ENCODE data around the gene CRTC1. TPM values are rescaled to one million over a fixed set of nuclear protein-coding genes. Genes with fewer than 3 reads are reported as not detected.

CRTC1 gene
- total RNA-seq, 1 donor from 2014 or later = 28.8 TPM

DNA sequence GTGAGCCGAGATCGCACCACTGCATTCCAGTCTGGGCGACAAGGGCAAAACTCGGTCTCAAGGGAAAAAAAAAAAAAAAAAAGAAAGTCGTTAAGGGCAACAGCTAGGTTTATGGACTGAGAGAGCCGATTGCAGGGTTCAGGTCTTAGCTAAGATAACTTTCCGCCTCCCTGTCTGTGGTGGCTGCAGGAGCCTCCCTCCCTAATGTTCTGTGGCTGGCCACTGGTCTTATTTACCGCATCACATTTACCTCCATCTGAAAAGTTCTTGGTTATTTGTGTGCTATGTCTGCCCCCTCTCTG is 722 bp upstream of the CRTC1 start:
- peaks cover 4% of the 10 kb centered on the region for H3K4me1 Mint-ChIP-seq (ENCODE audit: low read depth, unreplicated experiment)
- H3K36me3 Mint-ChIP-seq (ENCODE audit: unreplicated experiment) = no peaks in the 10 kb centered on the region
- TF ChIP-seq, protein P1, sequence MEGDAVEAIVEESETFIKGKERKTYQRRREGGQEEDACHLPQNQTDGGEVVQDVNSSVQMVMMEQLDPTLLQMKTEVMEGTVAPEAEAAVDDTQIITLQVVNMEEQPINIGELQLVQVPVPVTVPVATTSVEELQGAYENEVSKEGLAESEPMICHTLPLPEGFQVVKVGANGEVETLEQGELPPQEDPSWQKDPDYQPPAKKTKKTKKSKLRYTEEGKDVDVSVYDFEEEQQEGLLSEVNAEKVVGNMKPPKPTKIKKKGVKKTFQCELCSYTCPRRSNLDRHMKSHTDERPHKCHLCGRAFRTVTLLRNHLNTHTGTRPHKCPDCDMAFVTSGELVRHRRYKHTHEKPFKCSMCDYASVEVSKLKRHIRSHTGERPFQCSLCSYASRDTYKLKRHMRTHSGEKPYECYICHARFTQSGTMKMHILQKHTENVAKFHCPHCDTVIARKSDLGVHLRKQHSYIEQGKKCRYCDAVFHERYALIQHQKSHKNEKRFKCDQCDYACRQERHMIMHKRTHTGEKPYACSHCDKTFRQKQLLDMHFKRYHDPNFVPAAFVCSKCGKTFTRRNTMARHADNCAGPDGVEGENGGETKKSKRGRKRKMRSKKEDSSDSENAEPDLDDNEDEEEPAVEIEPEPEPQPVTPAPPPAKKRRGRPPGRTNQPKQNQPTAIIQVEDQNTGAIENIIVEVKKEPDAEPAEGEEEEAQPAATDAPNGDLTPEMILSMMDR (IDR thresholded peaks at IDR 0.05; ENCODE audit: partially characterized antibody, unreplicated experiment) = no peak
- no peak for DNase-seq
- peaks cover 3% of the 10 kb centered on the region for H3K27me3 Mint-ChIP-seq (ENCODE audit: unreplicated experiment)
- H3K4me3 Mint-ChIP-seq (ENCODE audit: unreplicated experiment) = peak overlapping the region; percentile 78
- H3K9me3 Mint-ChIP-seq (ENCODE audit: unreplicated experiment) = peaks cover 8% of the 10 kb centered on the region
- H3K27ac Mint-ChIP-seq (ENCODE audit: unreplicated experiment) = peak overlapping the region; percentile 83

DNA sequence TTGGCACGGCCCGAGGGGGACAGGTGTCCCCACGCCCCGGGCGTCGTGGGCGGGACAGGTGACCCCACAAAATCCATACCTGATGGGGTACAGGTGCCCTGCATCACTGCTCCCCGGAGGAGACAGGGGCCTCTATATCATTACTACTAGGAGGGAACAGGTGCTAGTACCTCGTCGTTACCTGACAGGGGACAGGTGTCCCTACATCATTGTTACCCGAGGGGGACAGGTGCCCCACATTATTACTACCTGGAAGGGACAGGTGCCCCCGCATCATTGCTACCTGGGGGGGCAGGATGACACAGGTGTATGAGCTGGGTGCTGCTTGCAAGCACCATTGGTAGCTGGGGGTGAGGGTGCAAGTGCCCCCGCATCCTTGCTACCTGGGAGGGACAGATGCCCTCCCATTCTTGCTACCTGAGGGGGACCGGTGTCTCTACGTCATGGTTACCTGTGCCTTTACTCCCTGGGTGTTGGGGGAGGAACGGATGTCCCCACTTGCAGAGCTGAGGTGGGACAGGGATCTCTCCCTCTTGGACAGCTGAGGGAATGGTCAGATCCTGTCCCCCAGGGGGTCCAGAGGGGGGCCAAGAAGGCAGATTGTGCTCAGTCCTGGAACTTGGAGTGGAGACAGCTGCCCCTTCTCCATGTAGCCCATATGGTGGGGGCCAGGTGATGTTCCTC is 620 bp downstream of the CRTC1 start:
- H3K36me3 Mint-ChIP-seq (ENCODE audit: unreplicated experiment) = no peaks in the 10 kb centered on the region
- TF ChIP-seq, protein P1 (IDR thresholded peaks at IDR 0.05; ENCODE audit: partially characterized antibody, unreplicated experiment) = no peak
- peaks cover 3% of the 10 kb centered on the region for H3K27me3 Mint-ChIP-seq (ENCODE audit: unreplicated experiment)
- H3K9me3 Mint-ChIP-seq (ENCODE audit: unreplicated experiment) = peaks cover 10% of the 10 kb centered on the region
- H3K4me1 Mint-ChIP-seq (ENCODE audit: low read depth, unreplicated experiment) = peaks cover 3% of the 10 kb centered on the region
- DNase-seq = no peak
- H3K4me3 Mint-ChIP-seq (ENCODE audit: unreplicated experiment) = peak overlapping the region; percentile 77
- H3K27ac Mint-ChIP-seq (ENCODE audit: unreplicated experiment) = no peak overlapping the region

GRCh38 chr19:18684642-18684993 is 1.1 kb downstream of the CRTC1 start:
- Mint-ChIP-seq H3K27me3 (ENCODE audit: unreplicated experiment) (peaks cover 4% of the 10 kb centered on the region), H3K4me3 (ENCODE audit: unreplicated experiment) (peak overlapping the region; percentile 77), H3K27ac (ENCODE audit: unreplicated experiment) (no peak overlapping the region), H3K36me3 (ENCODE audit: unreplicated experiment) (no peaks in the 10 kb centered on the region), H3K4me1 (ENCODE audit: low read depth, unreplicated experiment) (peaks cover 4% of the 10 kb centered on the region), H3K9me3 (ENCODE audit: unreplicated experiment) (peaks cover 10% of the 10 kb centered on the region)
- DNase-seq = no peak
- TF ChIP-seq, protein P1 (IDR thresholded peaks at IDR 0.05; ENCODE audit: partially characterized antibody, unreplicated experiment) = no peak

GRCh38 chr19:18685597-18686190 is 2.2 kb downstream of the CRTC1 start:
- TF ChIP-seq, protein P1 (IDR thresholded peaks at IDR 0.05; ENCODE audit: partially characterized antibody, unreplicated experiment) = no peak
- Mint-ChIP-seq H3K4me3 (ENCODE audit: unreplicated experiment) (peak overlapping the region; percentile 31), H3K36me3 (ENCODE audit: unreplicated experiment) (no peaks in the 10 kb centered on the region), H3K4me1 (ENCODE audit: low read depth, unreplicated experiment) (peaks cover 6% of the 10 kb centered on the region), H3K27ac (ENCODE audit: unreplicated experiment) (no peak overlapping the region), H3K27me3 (ENCODE audit: unreplicated experiment) (peaks cover 6% of the 10 kb centered on the region), H3K9me3 (ENCODE audit: unreplicated experiment) (peaks cover 10% of the 10 kb centered on the region)
- DNase-seq = no peak

GRCh38 chr19:18687740-18688465 is 4.4 kb downstream of the CRTC1 start:
- Mint-ChIP-seq H3K4me1 (ENCODE audit: low read depth, unreplicated experiment) (peaks cover 6% of the 10 kb centered on the region), H3K27me3 (ENCODE audit: unreplicated experiment) (peaks cover 6% of the 10 kb centered on the region), H3K36me3 (ENCODE audit: unreplicated experiment) (no peaks in the 10 kb centered on the region), H3K4me3 (ENCODE audit: unreplicated experiment) (no peak overlapping the region), H3K9me3 (ENCODE audit: unreplicated experiment) (peaks cover 7% of the 10 kb centered on the region), H3K27ac (ENCODE audit: unreplicated experiment) (peak overlapping the region; percentile 64)
- TF ChIP-seq, protein P1 (IDR thresholded peaks at IDR 0.05; ENCODE audit: partially characterized antibody, unreplicated experiment) = no peak
- no peak for DNase-seq
